HG03575 (cell line): ENCODE measurements around the gene SPDL1.

Experiments used
- ATAC-seq: cut with Tn5 transposase; IDR thresholded peaks from one replicate; pipeline ENCODE4 v1.9.1; 2021; ENCODE audit not compliant: unreplicated experiment, insufficient number of reproducible peaks, low FRiP score; ENCODE audit errors: extremely low read depth

The SPDL1 gene

DNA sequence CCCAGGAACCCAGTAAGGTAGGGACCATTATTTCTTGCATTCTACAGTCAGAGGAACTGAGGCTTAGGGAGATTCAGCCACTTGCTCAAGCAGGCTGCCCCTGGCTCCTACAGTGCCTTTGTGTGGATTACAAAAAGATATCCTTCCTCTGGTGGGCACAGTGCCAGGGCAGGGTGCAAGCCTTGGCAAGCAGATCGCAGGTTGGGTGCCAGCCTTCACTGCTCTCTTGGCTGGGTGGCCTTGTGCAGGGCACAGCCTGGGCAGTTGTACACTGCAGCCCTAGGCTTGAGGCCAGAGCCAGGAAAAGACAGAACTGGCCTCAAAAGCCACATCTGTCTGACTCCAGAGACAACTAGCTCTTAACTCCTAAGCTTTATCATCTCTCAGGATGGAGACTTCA is 68.5 kb downstream of the SPDL1 start:
- no peak for ATAC-seq

- ATAC-seq: no peak
These were observed 69.5 kb downstream of the SPDL1 start for GRCh38 chr5:169653091-169653490.
